H1 (cell line): ENCODE measurements around the gene GARNL3. TPM values are rescaled to one million over a fixed set of nuclear protein-coding genes. Genes with fewer than 3 reads are reported as not detected.

Experiments
- CTCF ChIA-PET: fragments of 300-600 bp; sonication (Branson Sonifier 250); formaldehyde crosslinking; loops from one replicate; lab custom pipeline; 2021; ENCODE audit not compliant: partially characterized antibody; lab: Charles Lee
- POLR2A ChIA-PET: fragments of 300-600 bp; sonication (Branson Sonifier 250); formaldehyde crosslinking; loops from one replicate; lab custom pipeline; 2021; ENCODE audit warnings: inconsistent platforms; ENCODE audit not compliant: partially characterized antibody; lab: Charles Lee
- DNase-seq, 2 experiments: peaks; one replicate each; pipeline versions ENCODE4 v3.0.0 to v3.0.0-alpha.2; 2010 to 2022; ENCODE audit warnings: low spot score in 2 of 2, low read depth in 1 of 2, mixed read lengths in 1 of 2
- FAIRE-seq: peaks from 2 replicates; lab custom pipeline; 2011; peaks lifted over from hg19 to GRCh38; lab: Jason Lieb, UNC
- H2AFZ ChIP-seq: 2 replicates; pipeline ENCODE4 v1.8.1; 2012; ENCODE audit warnings: low read length, inconsistent platforms
- H2AK5ac ChIP-seq: 2 replicates; pipeline ENCODE4 v1.6.1; 2013; ENCODE audit warnings: low read depth, low read length
- H2BK120ac ChIP-seq: replicated peaks from 2 replicates; pipeline ENCODE3; 2013; ENCODE audit warnings: low read depth, low read length, inconsistent platforms
- H2BK12ac ChIP-seq: 2 replicates; pipeline ENCODE4 v1.6.1; 2013; ENCODE audit warnings: low read depth, low read length
- H2BK15ac ChIP-seq: 2 replicates; pipeline ENCODE4 v1.6.1; 2013; ENCODE audit warnings: low read length
- H2BK20ac ChIP-seq: 2 replicates; pipeline ENCODE4 v1.6.1; 2013; ENCODE audit warnings: low read length
- H2BK5ac ChIP-seq: 2 replicates; pipeline ENCODE4 v1.6.1; 2013; ENCODE audit warnings: low read depth, low read length
- H3K14ac ChIP-seq: 2 replicates; pipeline ENCODE4 v1.6.1; 2013; ENCODE audit warnings: inconsistent platforms; ENCODE audit not compliant: insufficient read length
- H3K18ac ChIP-seq: 2 replicates; pipeline ENCODE4 v1.6.1; 2013; ENCODE audit warnings: low read length; ENCODE audit errors: extremely low read depth
- H3K23ac ChIP-seq: 2 replicates; pipeline ENCODE4 v1.6.1; 2013; ENCODE audit warnings: inconsistent platforms; ENCODE audit not compliant: insufficient read length
- H3K23me2 ChIP-seq: 2 replicates; pipeline ENCODE4 v1.6.1; 2013; ENCODE audit warnings: low read depth, low read length
- H3K27ac ChIP-seq: 2 replicates; pipeline ENCODE4 v1.6.1; 2011; ENCODE audit warnings: low read depth, low read length, inconsistent platforms
- H3K27me3 ChIP-seq, 4 experiments: replicated peaks in 1 of 4; 1 replicate in 1 of 4; 2 replicates in 3 of 4; pipeline versions ENCODE4 v1.6.1 to v1.8.1; 2011 to 2013; ENCODE audit warnings: low read length in 3 of 4, mild to moderate bottlenecking in 3 of 4, inconsistent platforms in 2 of 4, mixed read lengths in 2 of 4, moderate library complexity in 1 of 4; ENCODE audit not compliant: control insufficient read depth in 3 of 4, insufficient read depth in 3 of 4; ENCODE audit errors: extremely low read depth in 1 of 4
- H3K36me3 ChIP-seq, 4 experiments: 2 replicates each; pipeline versions ENCODE4 v1.6.1 to v1.8.1; 2011 to 2013; ENCODE audit warnings: mild to moderate bottlenecking in 4 of 4, low read length in 3 of 4, moderate library complexity in 2 of 4, control low read depth in 1 of 4, inconsistent platforms in 1 of 4; ENCODE audit not compliant: insufficient read depth in 4 of 4, control insufficient read depth in 2 of 4
- H3K4ac ChIP-seq: replicated peaks from 2 replicates; pipeline ENCODE3; 2013; ENCODE audit warnings: low read length, low read depth, mixed read lengths, inconsistent platforms; ENCODE audit not compliant: insufficient read length
- H3K4me1 ChIP-seq, 4 experiments: replicated peaks in 1 of 4; 1 replicate in 1 of 4; 2 replicates in 3 of 4; pipeline versions ENCODE4 v1.6.1 to v1.8.1; 2011 to 2013; ENCODE audit warnings: low read length in 3 of 4, inconsistent platforms in 2 of 4, mixed read lengths in 1 of 4; ENCODE audit not compliant: insufficient read depth in 4 of 4, control insufficient read depth in 3 of 4
- H3K4me2 ChIP-seq, 2 experiments: 2 replicates each; pipeline versions ENCODE4 v1.6.1 to v1.8.1; 2011 to 2013; ENCODE audit warnings: low read depth in 2 of 2, low read length in 2 of 2, control low read depth in 1 of 2, inconsistent platforms in 1 of 2, mild to moderate bottlenecking in 1 of 2; ENCODE audit not compliant: insufficient read depth in 1 of 2
- H3K4me3 ChIP-seq, 4 experiments: fragments of 200-600, 300-600 bp in 1 of 4; sonication (generic), shearing (Covaris generic), sonication (Bioruptor Twin) in 1 of 4; 2 replicates each; pipeline versions ENCODE4 v1.5.1 to v1.8.1; 2011 to 2016; ENCODE audit warnings: low read length in 4 of 4, low read depth in 3 of 4, control low read depth in 2 of 4, inconsistent platforms in 2 of 4, mild to moderate bottlenecking in 2 of 4, mixed read lengths in 1 of 4, moderate library complexity in 1 of 4; ENCODE audit not compliant: insufficient read depth in 2 of 4; ENCODE audit errors: extremely low read depth in 1 of 4
- H3K56ac ChIP-seq: replicated peaks from 2 replicates; pipeline ENCODE3; 2013; ENCODE audit warnings: low read depth, mild to moderate bottlenecking, mixed read lengths, low read length, inconsistent platforms; ENCODE audit not compliant: insufficient read length
- H3K79me1 ChIP-seq: 2 replicates; pipeline ENCODE4 v1.6.1; 2013; ENCODE audit warnings: low read depth, low read length, control low read depth
- H3K79me2 ChIP-seq, 2 experiments: 2 replicates each; pipeline versions ENCODE4 v1.6.1 to v1.8.1; 2012 to 2013; ENCODE audit warnings: low read length in 2 of 2, mild to moderate bottlenecking in 2 of 2, inconsistent platforms in 1 of 2; ENCODE audit not compliant: insufficient read depth in 2 of 2, control insufficient read depth in 1 of 2
- H3K9ac ChIP-seq, 4 experiments: replicated peaks in 1 of 4; 1 replicate in 1 of 4; 2 replicates in 3 of 4; pipeline versions ENCODE4 v1.6.1 to v1.8.1; 2011 to 2013; ENCODE audit warnings: low read depth in 3 of 4, low read length in 3 of 4, control low read depth in 2 of 4, mild to moderate bottlenecking in 2 of 4, moderate library complexity in 2 of 4, inconsistent platforms in 1 of 4; ENCODE audit errors: extremely low read depth in 1 of 4
- H3K9me3 ChIP-seq, 2 experiments: 2 replicates each; pipeline versions ENCODE4 v1.6.1 to v1.8.1; 2012 to 2013; ENCODE audit warnings: mild to moderate bottlenecking in 2 of 2, moderate library complexity in 2 of 2, control low read depth in 1 of 2, inconsistent platforms in 1 of 2, low read depth in 1 of 2, low read length in 1 of 2, mixed read lengths in 1 of 2; ENCODE audit not compliant: insufficient read depth in 2 of 2
- H4K20me1 ChIP-seq, 2 experiments: replicated peaks in 1 of 2; 2 replicates each; pipeline versions ENCODE3 to v1.8.1; 2011 to 2013; ENCODE audit warnings: inconsistent platforms in 2 of 2, low read length in 2 of 2, mild to moderate bottlenecking in 1 of 2; ENCODE audit not compliant: insufficient read depth in 2 of 2, control insufficient read depth in 1 of 2
- H4K5ac ChIP-seq: 2 replicates; pipeline ENCODE4 v1.6.1; 2013; ENCODE audit warnings: low read length, low read depth, mixed read lengths, inconsistent platforms; ENCODE audit not compliant: insufficient read length
- H4K8ac ChIP-seq: 2 replicates; pipeline ENCODE4 v1.8.0; 2013; ENCODE audit warnings: mild to moderate bottlenecking, moderate library complexity, low read length, inconsistent platforms; ENCODE audit not compliant: insufficient read depth; ENCODE audit errors: extremely low read depth
- H4K91ac ChIP-seq: replicated peaks from 2 replicates; pipeline ENCODE3; 2013; ENCODE audit warnings: low read length, mixed read lengths, inconsistent platforms; ENCODE audit not compliant: insufficient read length
- CBX5 ChIP-seq: fragments of 300-800, 300-1000 bp; sonication (generic); IDR thresholded peaks from 2 replicates; pipeline ENCODE4 v1.7.1; 2016; ENCODE audit warnings: antibody characterized with exemption, low read length, low read depth
- CHD1 ChIP-seq: IDR thresholded peaks from 2 replicates; pipeline ENCODE4 v1.6.1; 2012; ENCODE audit warnings: low read depth, low read length, improper control_type of control experiment
- EZH2 ChIP-seq: fragments of 200-600 bp; sonication (generic); IDR thresholded peaks from 2 replicates; pipeline ENCODE4 v1.7.1; 2012; ENCODE audit warnings: low read depth, mild to moderate bottlenecking, moderate library complexity, low read length, inconsistent platforms; ENCODE audit not compliant: severe bottlenecking
- JUND ChIP-seq: IDR thresholded peaks from 2 replicates; pipeline ENCODE4 v1.6.1; 2011; ENCODE audit warnings: mild to moderate bottlenecking, improper control_type of control experiment, low read length
- POLR2AphosphoS5 ChIP-seq: IDR thresholded peaks from 2 replicates; pipeline ENCODE4 v1.6.1; 2011; ENCODE audit warnings: low read depth, low read length
- RAD21 ChIP-seq, 2 experiments: IDR thresholded peaks in 1 of 2; conservative IDR thresholded peaks in 1 of 2; 2 replicates each; pipeline ENCODE4 v1.6.1; 2011; ENCODE audit warnings: low read depth in 2 of 2, low read length in 2 of 2, improper control_type of control experiment in 1 of 2, inconsistent platforms in 1 of 2, mild to moderate bottlenecking in 1 of 2, moderate library complexity in 1 of 2
- TBP ChIP-seq: IDR thresholded peaks from 2 replicates; pipeline ENCODE4 v1.6.1; 2011; ENCODE audit warnings: low read depth, low read length, improper control_type of control experiment
- TCF12 ChIP-seq: IDR thresholded peaks from 2 replicates; pipeline ENCODE4 v1.6.1; 2011; ENCODE audit warnings: low read depth, mild to moderate bottlenecking, low read length
- WGBS, 2 experiments: shearing (Covaris generic) in 1 of 2; methylation state at CpG; one replicate each; pipeline versions ENCODE4 v1.1.6 to v1.1.7; 2013 to 2015; ENCODE audit warnings: low lambda C conversion rate in 2 of 2, mixed read lengths in 2 of 2, inconsistent platforms in 1 of 2, low coverage in 1 of 2, missing lambda C conversion rate in 1 of 2; ENCODE audit not compliant: insufficient replicate concordance in 2 of 2, insufficient coverage in 1 of 2, insufficient read length in 1 of 2; ENCODE audit errors: extremely low coverage in 1 of 2, missing lambda C conversion rate in 1 of 2; 5-methylcytosine and 5-hydroxymethylcytosine counted together
- polyA plus RNA-seq, 7 experiments: library from polyadenylated mRNA; depleted of rRNA in 3 of 7; stranded (reverse) in 5 of 7; unstranded in 2 of 7; fragments of >200 nt in 5 of 7; fragments of 200-250 nt in 2 of 7; gene quantifications; 1 replicate in 5 of 7; 2 replicates in 1 of 7; 4 replicates in 1 of 7; pipeline versions ENCODE4 v1.2.1 to v1.2.3, GENCODE V29; 2011 to 2013; ENCODE audit warnings: missing spikeins in 2 of 7, mixed read lengths in 2 of 7
- total RNA-seq: library from RNA; stranded (reverse); fragmentation: NEBNext Ultra II Directional; extraction: Animal tissue kit (Norgen Biotek cat#: 25700); gene quantifications from 2 replicates; pipeline ENCODE4 v1.2.1, GENCODE V29; 2021
- TF ChIP-seq, protein P1 (sequence below): IDR thresholded peaks from 2 replicates; pipeline ENCODE4 v1.6.1; 2011; ENCODE audit warnings: low read depth, mild to moderate bottlenecking, low read length; ENCODE audit not compliant: insufficient read depth

The GARNL3 gene
- total and polyA plus RNA-seq, 2 of the 8 experiments (the other 6 are each of a cell fraction or from before 2014, with no cell fraction given) = 6.5 to 18.3 TPM

DNA sequence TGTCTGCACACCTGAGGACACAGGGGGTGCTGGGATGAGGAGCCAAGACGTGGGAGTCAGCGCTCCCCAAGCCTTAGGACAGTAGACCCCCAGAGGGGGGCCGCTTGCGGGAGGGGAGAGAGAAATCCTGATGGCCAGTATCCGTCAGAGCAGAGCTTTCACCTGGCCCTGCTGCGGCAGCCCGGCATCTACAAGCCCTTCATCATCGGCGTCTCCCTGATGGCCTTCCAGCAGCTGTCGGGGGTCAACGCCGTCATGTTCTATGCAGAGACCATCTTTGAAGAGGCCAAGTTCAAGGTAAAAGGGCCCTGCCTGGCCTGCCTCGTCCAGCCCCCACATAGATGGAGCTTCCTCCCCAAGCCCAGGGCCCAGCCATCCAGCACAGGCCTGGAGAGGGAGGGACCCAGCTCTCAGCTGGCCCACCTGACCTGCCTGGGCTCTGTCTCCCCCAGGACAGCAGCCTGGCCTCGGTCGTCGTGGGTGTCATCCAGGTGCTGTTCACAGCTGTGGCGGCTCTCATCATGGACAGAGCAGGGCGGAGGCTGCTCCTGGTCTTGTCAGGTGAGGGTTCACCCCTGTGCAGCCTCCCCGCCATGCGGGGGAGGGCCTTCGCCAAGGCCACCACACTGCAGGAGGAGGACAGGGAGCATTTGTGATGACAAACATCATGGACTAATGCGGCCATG is 139.1 kb downstream of the GARNL3 start:
- ChIA-PET CTCF (interaction anchor here (0.6 to 1.6 kb wide), 5 partner anchors 9 to 213 kb away, joined by 3 to 5 read pairs (median 3); no protein-coding TSS in a partner anchor), POLR2A (interaction anchor here (0.6 to 3.0 kb wide), 5 partner anchors 12 to 108 kb away, joined by 3 to 12 read pairs (median 3); partner anchors contain the start of genes LRSAM1, RPL12 and ZNF79)
- H4K5ac ChIP-seq = no peak overlapping the region
- H3K4ac ChIP-seq = no peak overlapping the region
- peaks cover 0 to 8% of the 10 kb centered on the region in 2 experiments; a peak in 1 of 4 replicates for H3K79me2 ChIP-seq
- H2BK5ac ChIP-seq = no peak overlapping the region
- H3K27ac ChIP-seq = no peak overlapping the region
- H3K14ac ChIP-seq = no peak overlapping the region
- no peaks in the 10 kb centered on the region for H3K27me3 ChIP-seq
- H3K23ac ChIP-seq = no peak overlapping the region
- H4K8ac ChIP-seq = peak overlapping the region; percentile 14; the same call in 1 of the 2 replicates
- H3K23me2 ChIP-seq = no peaks in the 10 kb centered on the region
- no peak for DNase-seq
- H3K4me3 ChIP-seq = no peak overlapping the region
- no peaks in the 10 kb centered on the region for H3K9me3 ChIP-seq
- H2AK5ac ChIP-seq = no peak overlapping the region
- H4K91ac ChIP-seq = no peak overlapping the region
- 91% methylated on average over 21 of the region's 22 CpGs; no CpG with 5 or more reads in 1 of the 2 experiments for WGBS, 2 experiments
- H2BK120ac ChIP-seq = no peak overlapping the region
- H2BK15ac ChIP-seq = no peak overlapping the region
- no peak overlapping the region for H3K9ac ChIP-seq
- H4K20me1 ChIP-seq = peaks cover 4 to 14% of the 10 kb centered on the region in 2 experiments
- no peak overlapping the region for H2AFZ ChIP-seq
- peaks cover 2% of the 10 kb centered on the region for H3K79me1 ChIP-seq
- H3K56ac ChIP-seq = no peak overlapping the region
- peaks cover 0 to 1% (median under 1%) of the 10 kb centered on the region in 4 experiments; a peak in 5 of 7 replicates for H3K4me1 ChIP-seq
- no peak overlapping the region for H2BK12ac ChIP-seq
- no peak overlapping the region for H3K4me2 ChIP-seq
- no peak overlapping the region for H2BK20ac ChIP-seq
- FAIRE-seq = no peak
- peaks cover 4 to 13% (median 7%) of the 10 kb centered on the region in 4 experiments; a peak in 6 of 8 replicates for H3K36me3 ChIP-seq
- H3K18ac ChIP-seq = no peak overlapping the region
- TF ChIP-seq CBX5 (no peak), EZH2 (no peak), RAD21 (IDR thresholded peaks at IDR 0.05 in 1 of 2, conservative IDR thresholded peaks at IDR 0.05 in 1 of 2; ENCODE audit: low read depth in 2 of 2, low read length in 2 of 2) (no peak), POLR2AphosphoS5 (no peak), JUND (no peak), TBP (no peak), CHD1 (no peak), TCF12 (no peak)
- TF ChIP-seq, protein P1, sequence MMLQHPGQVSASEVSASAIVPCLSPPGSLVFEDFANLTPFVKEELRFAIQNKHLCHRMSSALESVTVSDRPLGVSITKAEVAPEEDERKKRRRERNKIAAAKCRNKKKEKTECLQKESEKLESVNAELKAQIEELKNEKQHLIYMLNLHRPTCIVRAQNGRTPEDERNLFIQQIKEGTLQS = no peak
